HG02759 (cell line): ENCODE data around the gene ARHGAP22.
A peak's percentile ranks its signal among the peaks of the same experiment; 100 is the strongest.
"Not testable (repeated sequence)": the region's sequence is repeated elsewhere in the genome, so short reads cannot be mapped to it uniquely, and the experiment has no call there.

Experiments used
- ATAC-seq: cut with Tn5 transposase; IDR thresholded peaks from one replicate; pipeline ENCODE4 v1.9.1; 2021; ENCODE audit warnings: mild to moderate bottlenecking, moderate library complexity; ENCODE audit not compliant: unreplicated experiment

Gene ARHGAP22, protein sequence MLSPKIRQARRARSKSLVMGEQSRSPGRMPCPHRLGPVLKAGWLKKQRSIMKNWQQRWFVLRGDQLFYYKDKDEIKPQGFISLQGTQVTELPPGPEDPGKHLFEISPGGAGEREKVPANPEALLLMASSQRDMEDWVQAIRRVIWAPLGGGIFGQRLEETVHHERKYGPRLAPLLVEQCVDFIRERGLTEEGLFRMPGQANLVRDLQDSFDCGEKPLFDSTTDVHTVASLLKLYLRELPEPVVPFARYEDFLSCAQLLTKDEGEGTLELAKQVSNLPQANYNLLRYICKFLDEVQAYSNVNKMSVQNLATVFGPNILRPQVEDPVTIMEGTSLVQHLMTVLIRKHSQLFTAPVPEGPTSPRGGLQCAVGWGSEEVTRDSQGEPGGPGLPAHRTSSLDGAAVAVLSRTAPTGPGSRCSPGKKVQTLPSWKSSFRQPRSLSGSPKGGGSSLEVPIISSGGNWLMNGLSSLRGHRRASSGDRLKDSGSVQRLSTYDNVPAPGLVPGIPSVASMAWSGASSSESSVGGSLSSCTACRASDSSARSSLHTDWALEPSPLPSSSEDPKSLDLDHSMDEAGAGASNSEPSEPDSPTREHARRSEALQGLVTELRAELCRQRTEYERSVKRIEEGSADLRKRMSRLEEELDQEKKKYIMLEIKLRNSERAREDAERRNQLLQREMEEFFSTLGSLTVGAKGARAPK

DNA sequence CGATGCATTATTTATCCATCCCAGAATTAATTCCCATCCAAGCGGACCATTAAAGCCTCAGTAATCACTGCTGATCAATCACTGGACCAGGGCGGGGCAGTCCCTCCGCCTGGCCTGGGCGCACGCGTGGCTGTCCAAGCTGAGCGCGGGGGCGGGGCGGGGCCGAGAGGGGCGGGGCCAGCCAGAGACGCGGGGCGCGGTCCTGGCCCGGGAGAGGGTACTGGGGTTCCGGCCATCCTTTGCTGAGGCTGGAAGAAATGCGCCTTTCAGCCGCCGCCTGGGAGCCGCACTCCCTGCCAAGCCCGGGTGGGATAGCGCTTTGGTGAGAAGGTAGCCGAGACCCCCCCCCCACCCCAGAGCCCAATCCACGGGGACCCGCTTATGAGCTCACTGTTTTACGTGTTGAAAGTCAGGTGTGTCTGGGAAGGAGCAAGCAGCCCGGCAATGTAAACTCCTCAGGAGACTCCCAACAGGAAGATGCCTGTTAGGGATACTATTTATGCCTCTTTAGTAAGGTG, at the start of gene ARHGAP22:
Gene ARHGAP22, minus strand, starts transcription at position 83 of the 518 bp plus-strand sequence. CDS start 277 bp downstream, outside the sequence.
- peak; percentile 57 for ATAC-seq

DNA sequence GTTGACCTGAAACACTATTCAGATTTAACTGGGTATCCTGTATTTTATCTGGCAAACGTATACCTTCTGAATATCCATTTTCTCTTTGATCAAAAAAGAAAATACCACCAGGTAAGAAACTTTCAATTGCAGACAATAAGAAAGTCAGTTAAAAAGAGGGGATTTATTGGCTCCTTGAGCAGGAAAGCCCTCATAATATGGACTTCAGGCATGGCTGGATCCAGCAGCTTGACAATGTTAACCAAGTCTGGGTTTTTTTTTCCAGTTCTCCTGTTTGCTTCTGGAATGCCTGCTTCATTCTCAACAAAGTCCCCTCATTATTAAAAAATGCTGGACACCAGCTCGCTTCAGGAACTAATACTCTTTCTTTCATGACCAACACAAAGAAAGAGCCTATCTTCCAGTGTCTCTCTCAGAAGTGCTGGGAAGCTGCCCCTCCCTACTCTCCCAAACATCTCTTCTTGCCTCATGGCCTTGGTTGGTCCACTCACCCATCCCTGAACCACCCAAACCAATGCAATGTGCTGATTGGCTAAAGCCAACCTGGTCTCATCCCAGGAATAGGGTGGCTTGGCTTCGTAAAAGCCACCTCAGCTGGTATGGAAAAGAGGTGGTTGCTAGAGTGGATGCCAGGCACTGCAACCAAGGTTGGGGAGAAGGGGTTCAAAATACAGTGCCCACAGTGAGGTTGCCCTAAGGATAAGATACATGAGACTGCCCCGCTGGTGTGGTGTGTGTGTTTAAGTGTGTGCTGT, 49.2 kb upstream of the ARHGAP22 start:
- ATAC-seq: no peak

DNA sequence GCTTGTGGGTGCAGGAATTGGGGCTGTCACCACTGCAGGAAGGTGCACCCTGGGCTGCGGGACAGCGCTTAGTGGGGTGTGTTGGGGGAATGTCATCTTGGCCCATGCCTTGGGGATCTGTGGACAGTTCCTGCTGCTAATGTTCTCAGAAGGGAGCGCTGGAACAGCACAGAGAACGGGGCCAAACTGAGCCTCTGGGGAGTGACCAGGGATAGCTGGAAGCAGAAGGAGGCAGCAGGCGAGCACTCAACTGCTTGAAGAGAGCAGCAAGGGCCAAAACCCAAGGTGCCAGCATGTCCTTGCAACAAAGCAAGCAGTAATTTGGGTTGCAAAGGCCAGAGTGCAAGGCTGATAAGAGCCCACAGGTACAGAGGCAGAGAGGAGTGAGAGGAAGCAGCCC, 48.5 kb upstream of the ARHGAP22 start:
- no peak for ATAC-seq

DNA sequence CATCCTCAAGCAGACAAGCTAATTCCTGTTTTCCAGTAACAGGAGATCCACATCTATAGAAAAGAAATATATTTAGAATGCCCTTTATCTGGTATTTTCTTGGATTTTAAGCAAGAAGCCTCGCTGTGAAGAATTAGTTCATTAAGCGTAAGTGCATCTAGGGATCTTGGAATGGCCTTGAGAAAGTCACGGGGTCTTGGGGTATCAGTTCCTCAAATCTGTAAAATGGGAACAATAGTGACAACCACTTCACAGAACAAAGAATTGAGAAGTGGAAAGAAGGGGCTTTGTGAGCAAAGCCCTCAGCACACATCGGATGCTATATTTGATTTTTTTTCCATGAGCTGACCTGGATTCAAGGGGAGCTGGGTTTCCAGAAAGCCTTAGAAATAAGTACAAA, 47.5 kb upstream of the ARHGAP22 start:
- no peak for ATAC-seq

DNA sequence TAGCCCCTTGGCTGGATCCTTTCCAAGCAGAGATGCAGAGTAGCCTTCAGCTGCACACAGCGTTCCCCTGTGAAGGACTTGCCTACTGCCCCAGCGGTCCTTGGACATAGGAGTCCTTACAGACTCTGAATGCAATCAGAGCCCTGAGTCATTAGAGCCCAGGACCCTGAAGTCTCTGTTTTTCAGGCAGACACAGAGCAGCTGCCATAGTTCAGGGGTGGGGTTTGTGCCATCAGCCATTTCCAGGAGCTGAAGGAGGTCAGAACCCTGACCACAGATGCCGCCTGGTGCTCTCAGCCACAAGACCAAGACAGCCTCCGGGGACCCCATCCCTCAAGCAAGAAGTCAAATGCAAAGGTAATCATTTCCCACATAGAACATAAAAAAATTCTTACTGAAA, 47.0 kb upstream of the ARHGAP22 start:
- no peak for ATAC-seq

DNA sequence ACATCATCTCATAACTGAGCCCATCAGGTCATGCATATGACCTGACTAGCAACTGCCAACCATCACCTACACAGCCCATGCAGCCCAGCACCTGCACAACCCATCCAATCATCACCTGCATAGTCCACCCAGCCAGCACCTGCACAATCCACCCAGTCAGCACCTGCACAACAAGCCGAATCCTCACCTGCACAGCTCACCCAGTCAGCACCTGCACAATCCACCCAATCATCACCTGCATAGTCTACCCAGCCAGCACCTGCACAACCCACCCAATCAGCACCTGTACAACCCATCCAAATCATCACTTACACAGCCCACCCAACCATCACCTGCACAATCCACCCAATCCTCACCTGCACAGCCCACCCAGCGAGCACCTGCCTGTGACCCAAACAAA, 46.4 kb upstream of the ARHGAP22 start:
- ATAC-seq: no peak

DNA sequence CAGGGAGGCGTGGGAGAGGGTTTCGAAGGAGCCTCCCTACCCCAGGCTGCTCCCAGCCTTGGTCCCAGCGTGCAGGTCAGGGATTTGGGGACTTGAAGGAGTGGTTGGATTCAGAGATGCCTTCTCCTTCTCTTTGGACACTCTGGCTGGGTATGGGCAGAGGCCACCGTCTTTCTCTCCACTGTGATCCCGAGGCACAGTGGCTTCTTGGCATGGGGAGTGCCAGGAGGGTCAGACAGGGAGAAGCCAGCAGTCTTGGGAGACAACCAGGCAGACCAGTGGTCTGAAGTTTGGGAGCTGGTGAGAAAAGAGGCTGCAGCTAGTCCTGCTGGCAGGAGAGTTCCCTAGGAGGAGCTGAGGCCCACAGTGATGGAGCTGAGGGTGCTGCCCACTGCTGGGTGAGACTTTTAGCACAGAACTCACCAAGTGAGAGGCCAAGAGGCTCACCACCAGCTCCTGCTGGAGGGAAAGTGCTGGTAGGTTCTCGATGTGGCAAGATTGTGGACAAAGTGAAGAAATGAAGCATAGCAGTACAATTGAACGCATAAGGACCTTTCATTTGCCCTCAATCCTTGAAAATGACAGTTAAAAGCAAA, 44.6 kb upstream of the ARHGAP22 start:
- no peak for ATAC-seq

DNA sequence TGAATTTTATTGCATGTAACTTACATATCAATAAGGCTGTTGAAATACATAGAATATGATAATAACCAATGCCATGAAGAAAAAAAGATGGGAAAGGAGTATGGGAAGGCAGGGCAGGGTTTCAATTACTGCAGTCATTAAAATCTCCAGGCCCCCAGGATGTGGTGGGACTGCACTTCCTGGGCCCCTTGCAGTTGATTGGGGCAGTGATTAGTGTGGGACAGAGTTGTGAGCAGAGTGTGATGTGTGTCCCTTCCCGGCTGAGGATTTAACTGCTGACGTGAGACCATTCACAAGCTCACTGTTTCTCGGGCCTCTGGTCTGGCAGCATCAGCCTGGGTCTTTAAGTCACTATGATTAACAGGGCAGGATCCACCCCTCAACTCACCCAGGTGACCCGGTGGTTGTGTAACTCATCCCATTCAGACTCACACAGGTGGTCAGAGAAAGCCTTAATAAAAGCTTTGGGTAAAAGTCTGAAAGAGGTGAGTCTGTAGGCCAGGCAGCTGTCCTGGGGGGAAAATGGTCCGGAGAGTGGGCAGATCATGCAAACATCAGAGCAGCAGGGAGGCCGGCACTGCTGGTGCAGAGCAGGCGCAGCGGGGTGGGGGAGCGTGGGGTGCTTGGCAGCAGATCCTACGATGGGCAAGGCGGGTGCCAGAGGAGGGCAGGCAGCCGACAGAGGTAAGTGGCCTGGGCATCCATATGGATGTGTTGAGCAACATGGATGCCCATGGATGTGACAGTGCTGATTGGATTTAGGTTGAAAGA, 43.5 kb upstream of the ARHGAP22 start:
- ATAC-seq: no peak

DNA sequence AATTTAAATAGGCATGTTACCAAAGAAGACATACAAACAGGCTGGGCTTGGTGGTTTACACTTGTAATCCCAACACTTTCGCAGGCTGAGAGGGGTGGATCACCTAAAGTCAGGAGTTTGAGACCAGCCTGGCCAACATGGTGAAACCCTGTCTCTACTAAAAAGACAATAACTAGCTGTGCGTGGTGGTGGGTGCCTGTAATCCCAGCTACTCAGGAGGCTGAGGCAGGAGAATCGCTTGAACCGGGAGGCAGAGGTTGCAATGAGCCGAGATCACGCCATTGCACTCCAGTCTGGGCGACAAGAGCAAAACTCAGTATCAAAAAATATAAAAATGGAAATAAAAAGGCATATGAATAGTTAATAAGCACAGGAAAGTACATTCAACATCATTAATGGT, 42.2 kb upstream of the ARHGAP22 start:
- ATAC-seq: not testable (repeated sequence)

DNA sequence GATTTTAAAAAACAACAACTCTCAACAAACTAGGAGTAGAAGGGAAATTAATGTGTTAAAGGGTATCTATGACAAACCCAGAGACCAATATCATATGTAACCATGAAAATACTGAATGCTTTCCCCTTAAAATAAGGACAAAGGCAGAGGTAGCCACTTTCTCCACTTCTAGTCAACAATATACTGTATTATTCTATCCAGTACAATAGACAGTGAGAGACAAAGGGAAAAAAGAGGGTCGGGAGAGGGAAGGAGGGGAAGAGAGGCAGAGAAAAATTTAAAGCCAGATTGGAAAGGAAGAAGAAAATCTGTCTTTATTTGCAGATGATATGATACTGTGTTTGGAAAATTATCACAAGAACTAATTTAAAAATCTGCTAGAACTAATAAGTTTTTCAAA, 40.7 kb upstream of the ARHGAP22 start:
- ATAC-seq: no peak

DNA sequence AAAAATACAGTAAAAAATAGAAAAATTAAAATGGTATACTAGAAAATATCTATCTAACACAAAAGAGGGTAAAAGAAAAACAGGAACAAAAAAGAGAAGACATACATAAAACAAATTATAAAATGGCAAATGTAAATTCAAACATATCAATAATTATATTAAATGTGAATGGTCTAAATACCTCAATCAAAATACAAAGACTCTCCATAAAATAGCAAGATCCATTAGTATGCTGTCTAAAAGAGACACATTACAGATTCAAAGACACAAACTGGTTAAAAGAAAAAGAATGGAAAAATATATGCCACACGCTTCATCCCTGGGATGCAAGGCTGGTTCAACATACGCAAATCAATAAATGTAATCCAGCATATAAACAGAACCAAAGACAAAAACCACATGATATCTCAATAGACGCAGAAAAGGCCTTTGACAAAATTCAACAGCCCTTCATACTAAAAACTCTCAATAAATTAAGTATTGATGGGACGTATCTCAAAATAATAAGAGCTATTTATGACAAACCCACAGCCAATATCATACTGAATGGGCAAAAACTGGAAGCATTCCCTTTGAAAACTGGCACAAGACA, 36.3 kb upstream of the ARHGAP22 start:
- not testable (repeated sequence) for ATAC-seq

DNA sequence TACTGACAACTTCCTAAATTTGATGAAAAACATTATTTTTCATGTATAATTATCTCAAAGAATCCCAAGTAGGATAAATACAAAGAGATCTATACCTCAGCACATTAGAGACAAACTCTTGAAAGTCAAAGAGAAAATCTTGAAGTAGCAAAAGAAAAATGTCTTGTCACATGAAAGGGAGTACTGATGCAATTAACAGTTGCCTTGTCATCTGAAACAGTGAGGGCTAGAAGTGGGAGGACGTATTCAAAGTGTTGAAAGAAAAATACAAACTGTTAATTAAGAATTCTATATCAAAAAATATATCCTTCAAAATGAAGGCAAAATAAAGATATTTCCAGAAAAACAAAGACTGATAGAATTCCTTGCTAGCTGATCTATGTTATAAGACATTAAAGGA, 35.5 kb upstream of the ARHGAP22 start:
- ATAC-seq: no peak

DNA sequence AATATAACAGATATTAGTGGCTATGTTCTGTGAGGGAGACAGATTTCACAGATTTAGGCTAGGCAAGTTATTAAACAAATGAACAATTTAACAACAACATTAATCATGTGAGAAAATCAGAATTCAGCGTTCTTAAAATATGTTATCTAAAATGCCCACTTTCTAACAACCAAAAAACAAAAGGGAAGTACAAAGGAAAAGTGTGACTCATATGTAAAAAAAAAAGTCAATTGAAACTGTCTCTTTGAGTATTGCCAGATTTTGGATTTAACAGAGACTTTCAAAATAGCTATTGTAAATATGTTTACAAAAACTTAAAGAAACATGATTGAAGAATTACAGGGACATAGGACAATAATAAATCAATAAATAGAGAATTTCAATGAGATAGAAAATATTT, 34.8 kb upstream of the ARHGAP22 start:
- ATAC-seq: no peak

DNA sequence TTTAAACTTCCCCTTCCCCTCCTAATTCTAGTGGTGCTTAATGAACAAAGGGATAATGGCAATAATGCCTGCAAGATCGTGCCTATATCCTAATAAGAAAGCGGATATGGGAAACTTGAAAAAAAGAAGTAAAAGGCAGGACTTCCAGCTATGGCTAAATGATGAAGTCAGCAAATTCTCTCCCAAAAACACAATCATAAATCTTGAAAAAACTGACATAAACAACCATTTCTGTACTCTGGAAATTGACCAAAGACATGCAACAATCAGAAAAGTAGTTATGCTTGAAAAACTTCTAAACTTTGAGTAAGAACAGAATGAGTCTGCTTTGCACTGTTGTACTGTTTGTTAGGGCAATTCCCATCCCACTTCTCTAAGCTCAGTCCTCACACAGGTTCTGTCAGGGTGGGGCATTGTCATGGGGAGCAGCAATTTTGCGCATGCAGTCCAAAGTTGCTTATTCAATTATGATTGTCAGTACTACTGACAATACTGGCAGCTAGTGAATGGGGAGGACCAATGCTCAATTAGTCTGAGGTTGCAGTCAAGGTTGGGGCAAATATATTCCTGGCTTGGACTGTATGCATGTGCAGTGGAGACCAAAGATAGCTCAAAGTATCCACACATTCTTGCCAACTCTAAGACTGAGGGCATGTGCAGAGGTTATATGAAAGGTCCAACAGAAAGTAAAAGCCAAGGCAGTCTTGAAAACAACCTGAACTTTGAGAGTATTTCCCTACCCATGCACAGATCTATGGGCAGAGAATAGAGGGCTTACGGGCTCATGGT, 34.1 kb upstream of the ARHGAP22 start:
- no peak for ATAC-seq

DNA sequence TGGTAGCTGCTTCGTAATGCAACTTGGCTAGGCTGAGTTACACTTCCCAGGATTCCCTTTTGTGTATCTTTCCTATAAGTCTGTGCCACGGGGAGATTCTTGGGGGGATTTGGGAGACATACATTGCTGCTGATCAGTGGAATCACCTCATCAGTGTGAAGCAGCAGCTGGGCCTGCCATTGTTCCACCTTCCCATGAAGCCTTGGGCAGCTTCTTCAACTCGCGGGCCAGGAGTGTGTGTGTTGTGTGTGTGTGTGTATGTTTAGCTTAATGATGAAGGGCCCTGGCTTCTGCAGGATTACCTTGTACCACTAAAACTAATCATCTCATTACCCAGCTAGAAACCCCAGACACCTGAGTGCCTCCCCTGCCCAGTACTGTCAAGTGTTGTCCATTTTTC, 33.3 kb upstream of the ARHGAP22 start:
- ATAC-seq: no peak

DNA sequence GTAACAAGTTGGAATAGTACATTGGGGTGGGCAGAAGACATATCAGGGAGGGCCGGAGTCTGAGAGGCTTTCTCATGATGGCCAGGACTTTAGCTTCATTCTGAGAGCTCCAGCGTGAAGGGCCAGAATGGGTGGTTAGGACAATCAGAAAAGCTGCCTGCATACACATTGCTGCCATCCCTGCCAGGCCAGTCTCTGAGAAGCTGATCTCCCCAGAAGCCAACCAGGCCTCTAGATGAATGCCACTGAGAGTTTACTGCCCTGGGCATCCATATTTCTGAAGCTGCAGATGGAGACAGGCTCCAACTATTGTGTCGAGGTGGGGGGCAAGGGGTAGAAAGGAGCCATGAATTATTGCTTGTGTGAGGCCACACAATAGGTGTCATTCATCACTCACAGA, 32.0 kb upstream of the ARHGAP22 start:
- no peak for ATAC-seq

DNA sequence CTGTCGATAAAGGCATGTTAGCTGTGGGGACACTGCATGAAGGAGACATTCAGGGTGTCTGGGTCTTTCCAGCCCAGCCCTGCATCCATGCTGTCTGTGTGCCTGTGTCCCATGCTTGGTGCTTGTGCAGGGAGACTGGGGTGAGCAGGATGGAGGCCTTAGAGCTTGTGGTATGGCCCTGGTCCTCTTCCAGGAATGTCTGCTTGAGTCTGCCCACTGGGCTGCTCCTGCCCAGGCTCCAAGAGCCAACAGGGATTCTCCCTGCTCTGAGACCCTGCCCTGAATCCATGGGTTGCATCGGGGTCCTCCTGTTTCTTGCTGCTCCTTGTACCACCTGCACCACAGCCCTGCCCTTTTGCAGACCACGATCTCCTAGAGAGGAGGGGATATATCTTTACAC, 31.4 kb upstream of the ARHGAP22 start:
- no peak for ATAC-seq

DNA sequence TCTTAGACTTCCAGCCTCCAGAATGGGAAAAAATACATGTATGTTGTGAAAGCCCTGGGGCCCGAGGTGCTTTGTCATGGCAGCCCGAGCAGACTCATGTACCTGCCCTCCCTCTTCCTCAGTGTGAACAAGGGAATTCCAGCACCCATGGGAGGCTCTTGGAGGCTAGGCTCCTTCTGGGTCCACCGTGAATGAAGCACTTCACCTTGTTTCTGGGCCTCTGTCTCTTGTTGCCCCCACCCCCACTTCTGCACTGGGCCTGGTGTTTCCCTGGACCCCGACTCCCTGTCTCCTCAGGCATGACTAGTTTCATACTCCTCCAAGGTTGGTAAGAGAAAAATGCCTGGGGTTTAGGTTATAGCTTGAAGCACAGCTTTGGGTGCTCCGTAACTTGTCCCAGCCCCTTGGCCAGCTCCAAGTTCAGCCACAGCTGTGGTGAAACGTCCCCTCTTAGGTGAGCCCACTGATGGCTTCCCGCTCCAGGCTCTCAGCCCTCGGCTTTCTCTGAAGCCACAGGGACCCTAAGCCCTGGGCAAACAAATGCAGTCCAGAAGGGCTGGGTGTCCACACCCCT, 30.2 kb upstream of the ARHGAP22 start:
- ATAC-seq: no peak
